ENCODE results near the gene SRGAP3. TPM values are rescaled to one million over a fixed set of nuclear protein-coding genes. Genes with fewer than 3 reads are reported as not detected.
A peak's percentile ranks its signal among the peaks of the same experiment; 100 is the strongest.

SRGAP3 gene
- polyA plus RNA-seq, 1 donor: 22.3 TPM

DNA sequence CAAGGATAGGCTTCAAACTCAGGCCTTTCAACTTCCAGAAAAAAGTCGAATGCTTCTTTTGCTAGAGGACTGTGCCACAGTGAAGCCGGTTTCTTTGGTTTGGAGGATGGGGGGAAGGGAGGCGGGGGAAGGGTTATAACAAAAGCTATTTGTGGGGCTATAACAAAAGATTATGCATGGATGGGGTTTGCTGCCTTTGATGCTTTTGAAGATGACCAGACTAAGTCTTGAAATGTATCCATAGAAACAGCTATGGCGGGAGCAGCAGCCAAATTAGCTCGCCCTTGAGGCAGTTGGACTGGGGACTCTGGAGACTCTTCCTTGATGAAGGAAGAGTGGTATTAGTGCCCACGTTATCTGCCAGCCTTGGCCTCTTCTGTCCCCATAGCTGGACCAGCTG lies 47.5 kb downstream of the SRGAP3 start:
- DNase-seq (ENCODE audit: low read depth): no peak

DNA sequence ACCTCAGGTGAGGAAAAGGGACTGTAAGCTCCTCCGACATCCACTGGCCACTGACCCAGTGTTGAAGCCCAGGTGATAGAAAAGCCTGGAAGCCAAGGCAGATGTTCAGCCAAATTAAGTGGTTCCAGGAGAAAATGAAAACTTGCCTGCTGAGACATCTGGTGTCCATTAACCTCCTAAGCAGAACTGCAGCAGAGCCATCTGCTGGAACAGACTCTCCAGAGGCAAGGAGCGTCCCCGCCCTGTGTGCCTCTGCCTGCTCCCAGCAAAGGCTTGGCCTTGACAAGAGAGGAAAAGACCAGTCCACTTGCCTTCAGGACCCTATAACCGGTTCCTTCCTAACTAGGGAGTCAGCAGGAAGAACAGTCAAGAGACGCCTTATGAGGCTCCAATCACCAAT lies 48.2 kb downstream of the SRGAP3 start:
- DNase-seq (ENCODE audit: low read depth): peak; percentile 70

DNA sequence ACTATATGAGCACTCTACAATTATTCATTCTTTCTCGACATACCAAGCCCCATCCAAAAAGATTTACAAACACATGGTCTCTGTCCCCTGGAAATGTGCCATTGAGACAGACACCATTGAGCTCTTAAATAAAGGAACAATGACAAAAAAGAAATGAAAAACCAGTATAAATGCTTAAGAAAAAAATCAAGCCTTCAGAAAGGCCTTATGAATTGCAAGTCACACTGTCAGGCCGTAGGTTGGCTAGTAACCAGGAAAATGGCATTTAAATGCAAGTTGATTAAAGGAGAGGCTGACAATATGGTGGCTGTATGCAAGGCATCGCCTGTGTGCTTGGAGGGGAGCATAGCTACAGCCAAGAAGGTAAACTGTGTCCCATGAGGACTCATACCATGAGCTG lies 49.7 kb downstream of the SRGAP3 start:
- no peak for DNase-seq (ENCODE audit: low read depth)

DNA sequence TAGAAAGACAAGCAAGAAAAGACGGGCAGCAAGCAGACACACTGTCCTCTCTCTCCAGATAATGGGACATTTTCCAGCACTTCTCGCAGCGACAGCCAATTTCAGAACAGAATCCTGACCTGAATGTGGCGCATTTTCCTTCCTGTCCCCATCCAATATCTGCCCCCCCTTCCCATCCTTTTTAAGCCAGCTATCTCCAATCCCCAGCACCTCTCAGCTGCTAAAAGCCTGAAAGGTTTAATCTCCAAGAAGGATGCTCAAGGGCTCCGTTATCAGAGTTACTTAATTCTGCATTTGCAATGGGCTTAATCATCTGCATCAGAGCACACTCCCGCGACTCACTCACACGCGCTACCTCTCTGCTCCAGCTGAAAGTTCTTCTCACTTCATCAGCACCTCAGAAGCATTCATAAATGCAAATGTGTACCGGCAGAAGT lies 50.5 kb downstream of the SRGAP3 start:
- no peak for DNase-seq (ENCODE audit: low read depth)

DNA sequence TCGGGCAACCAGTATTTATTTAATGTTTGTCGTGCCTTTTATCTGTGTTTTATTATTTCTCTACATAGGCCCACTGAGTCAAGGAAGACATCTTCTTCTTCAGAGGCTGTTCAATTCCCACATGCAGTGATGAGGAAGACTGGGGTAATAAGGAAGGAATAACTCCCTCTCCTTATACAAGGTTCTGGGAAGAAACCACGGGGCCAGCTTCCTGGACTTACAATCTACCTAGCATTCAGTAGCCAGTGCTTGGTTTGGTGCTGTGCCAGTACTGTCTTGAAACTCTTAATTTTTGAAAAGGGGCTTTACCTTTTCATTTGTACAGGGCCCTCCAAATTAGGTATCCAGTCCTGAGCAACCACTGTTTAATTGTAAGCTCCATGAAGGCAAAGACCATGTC lies 51.2 kb downstream of the SRGAP3 start:
- DNase-seq (ENCODE audit: low read depth): no peak

DNA sequence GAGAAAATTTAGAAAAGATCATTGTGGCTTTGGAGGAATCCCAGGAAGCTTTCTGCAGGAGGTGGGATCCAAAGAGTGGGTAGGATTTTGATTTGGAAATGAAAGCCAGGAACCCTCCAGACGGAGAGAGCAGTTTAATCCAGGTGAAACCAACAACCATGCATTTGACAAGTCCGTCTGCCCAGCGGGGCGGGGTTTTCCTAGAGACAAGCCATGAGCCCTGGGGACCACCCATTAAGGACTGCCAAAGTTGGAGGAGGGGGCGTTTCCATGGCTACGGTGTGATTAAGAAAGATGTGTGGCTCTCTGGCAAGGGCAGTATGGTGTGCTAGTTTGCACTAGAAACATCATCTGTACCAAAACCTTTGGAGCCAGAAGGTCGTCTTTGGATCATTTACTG lies 53.4 kb downstream of the SRGAP3 start:
- DNase-seq (ENCODE audit: low read depth): no peak

DNA sequence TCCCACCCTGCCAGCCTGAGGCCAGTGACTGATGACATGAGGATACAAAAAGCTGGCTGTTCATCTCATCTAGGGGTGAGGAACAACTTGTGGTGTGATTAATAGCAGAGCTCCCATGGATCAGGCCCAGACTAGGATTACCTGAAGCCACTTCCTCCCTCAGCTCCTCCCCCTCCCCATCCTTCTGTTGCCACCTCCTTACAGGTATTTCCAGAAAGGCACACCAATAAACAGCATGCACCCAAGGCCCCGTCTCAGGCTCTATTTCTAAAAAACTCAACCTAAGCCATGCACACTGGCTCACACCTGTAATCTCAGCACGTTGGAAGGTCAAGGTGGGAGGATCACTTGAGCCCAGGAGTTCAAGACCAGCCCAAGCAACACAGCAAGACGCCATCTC lies 54.1 kb downstream of the SRGAP3 start:
- no peak for DNase-seq (ENCODE audit: low read depth)

DNA sequence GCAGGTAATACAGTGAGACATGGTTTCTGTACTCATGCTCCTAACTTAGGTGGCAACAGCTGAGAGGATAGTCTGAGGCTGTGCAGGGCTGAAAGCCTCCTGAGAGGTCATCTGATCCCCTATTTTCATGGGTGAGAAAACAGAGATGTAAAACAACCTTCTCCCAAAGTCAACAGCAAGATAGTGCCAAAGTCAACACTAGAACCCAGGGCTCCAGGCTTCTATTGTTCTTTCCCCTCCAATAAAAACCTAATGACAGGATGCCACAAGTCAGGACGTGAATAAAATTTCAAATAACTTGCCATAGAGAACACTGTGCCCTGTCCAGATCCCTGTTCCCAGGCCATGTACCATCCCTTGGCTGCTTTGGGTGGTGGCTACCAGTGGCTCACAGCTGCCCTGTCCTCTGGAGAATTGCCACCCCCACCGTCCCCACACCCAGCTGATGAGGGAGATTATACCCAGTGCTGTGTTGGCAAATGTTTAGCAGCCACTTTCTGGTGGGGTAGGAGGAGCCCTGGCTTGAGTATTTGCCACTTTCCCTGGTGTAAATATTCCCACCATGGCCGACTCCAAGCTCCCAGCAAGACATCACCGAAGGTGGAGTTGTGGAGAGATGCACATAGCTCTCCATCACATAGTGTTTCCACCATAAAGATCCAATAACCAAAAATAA lies 54.8 kb downstream of the SRGAP3 start:
- DNase-seq (ENCODE audit: low read depth): no peak

DNA sequence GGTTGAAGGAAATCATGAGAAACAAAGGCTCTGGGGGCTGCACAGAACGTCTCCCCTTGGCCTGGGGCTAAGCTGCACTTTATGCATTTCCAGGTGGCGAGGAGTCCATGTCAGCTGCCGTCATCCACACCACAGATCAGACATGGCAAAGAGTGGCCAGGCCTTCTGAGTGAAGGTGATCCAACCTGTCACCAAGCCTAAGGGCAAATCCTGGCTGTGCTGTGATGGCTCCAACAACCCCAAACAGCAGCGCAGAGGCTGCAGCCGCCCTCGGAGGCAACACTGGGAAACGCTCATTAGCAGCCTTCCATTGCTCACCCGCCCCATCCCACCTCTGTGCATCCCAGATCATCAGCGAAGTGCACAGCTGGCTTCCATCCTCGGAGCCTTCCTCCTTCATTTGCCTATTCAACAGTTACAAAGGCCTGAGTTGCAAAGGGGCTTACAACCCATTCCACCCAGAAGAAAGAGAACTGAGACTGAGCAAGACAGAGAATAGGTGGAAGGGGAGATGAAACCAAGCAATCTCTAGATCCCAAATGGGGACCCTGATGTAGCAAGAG lies 55.7 kb downstream of the SRGAP3 start:
- DNase-seq (ENCODE audit: low read depth): no peak

DNA sequence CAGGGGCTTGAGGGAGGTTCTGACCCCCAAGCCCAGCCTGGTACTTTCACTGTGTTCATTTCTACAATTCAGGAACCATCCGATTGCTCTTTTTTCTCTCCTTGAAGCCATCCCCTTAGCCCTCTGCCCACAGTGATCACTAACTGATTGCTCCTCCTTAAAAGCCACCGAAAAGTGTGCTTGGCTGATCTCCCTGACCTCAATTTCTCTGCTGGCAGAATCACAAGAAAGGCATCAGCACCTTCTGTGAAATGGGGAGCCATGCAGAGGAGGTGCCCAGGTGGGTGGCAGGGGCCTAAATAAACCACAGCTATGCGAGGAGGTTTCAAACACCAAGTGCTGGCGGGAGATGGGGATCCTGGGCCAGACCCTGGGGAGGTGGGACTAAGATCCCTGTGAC lies 56.2 kb downstream of the SRGAP3 start:
- DNase-seq (ENCODE audit: low read depth): no peak

DNA sequence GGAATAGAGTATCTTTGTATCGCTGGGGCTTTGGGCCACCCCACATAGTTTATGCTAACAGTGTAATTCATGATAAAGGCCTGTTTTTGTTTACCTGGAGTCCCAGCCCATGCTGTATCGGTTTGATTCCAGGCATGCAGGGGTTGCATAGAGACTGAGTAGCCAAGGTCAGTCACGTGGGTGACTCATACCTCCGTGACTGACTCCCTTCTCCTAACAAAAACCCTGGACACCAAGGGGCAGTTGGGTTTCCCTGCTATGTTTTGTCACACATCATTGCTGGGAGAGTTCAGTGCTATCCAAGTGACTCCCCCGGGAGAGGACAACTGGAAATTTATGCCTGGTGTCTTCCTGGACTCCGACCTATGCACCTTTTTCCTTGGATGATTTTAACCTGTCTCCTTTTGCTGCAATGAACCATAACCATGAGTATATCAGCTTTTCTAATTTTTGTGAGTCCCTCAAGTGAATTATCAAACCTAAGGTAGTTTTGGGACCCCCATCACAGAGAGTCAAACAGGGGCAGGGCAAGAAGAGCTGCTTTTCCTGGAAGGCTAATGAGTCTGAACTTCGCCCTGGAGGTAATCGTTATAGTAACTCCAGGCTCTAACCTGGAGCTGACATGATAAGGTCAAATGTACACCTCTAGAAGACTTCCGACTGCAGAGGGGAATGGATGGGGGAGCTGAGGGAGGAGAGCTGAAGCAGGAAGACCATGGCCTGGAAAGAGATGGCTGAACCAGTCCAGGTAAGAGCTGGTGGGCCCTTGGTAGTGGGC lies 57.0 kb downstream of the SRGAP3 start:
- DNase-seq (ENCODE audit: low read depth): no peak

DNA sequence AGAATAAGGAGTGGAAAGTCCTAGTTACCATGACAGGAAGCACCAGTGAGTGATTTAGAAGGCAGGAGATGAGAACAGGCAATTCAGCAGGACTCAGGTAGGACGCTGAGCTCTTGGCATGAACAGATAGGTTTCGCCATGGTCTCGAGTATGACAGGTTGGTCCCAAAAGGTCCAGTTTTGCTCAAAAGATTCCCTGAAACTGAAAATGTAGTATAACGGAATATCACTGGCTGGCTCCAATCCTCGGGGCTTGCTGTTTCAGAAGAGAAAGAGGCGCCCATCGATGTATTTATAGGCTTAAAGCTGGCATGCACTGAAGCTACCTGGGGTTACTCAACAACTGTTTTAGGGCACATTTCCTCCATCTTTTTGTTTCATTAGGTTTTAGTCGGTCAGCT lies 59.2 kb downstream of the SRGAP3 start:
- no peak for DNase-seq (ENCODE audit: low read depth)

DNA sequence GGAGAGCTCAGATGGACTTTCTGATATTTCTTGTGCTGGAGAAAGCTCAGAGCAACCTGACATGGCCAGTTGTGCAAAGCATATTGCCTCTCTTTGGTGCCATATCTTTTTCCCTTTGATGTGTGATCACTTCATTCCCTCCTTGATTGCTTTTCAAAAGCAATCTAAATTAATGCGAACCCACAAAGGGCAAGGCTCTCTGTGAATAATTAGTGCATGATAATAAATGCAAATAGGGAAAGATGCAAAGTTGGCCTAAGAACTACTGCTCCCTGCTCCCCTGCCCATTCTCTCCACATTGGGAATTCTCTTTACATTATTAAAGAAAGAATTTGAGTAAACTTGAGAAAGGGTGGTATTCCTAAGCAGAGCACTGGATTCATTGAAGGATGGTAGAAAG lies 60.9 kb downstream of the SRGAP3 start:
- DNase-seq (ENCODE audit: low read depth): no peak

DNA sequence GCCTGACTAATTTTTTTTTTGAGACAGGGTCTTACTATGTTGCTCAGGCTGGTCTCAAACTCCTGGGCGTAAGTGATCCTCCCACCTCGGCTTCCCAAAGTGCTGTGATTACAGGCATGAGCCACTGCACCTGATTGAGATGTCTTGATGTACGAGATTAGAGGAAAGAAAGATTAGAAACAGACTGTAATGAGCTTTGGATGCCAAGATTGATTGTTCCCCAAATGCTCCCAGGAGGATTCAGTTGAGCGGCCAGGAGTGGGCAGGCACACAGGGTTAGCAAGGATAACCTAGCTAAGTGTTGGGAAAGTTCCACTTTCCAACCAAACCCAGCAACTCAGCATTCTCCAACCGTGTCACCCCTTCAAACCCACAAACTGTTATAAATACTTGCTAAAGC lies 63.7 kb downstream of the SRGAP3 start:
- DNase-seq (ENCODE audit: low read depth): no peak

DNA sequence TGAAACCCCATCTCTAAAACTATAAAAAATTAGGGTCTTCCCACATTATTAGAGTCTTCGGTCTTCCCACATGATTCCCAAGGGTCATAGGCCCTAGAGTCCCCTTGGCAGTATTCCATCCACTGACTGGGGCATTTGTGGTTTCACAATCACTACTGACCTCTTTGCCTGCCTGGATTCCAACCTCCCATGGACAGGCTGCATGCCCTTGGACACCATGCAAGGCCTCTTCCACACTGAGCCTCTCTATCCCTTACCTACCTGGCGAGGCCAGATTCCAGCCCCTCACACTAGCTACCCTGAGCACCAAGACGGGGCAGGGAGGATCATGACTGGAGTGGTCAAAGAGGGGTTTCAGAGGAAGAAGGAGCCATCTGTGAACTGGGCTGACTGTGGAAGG lies 64.4 kb downstream of the SRGAP3 start:
- no peak for DNase-seq (ENCODE audit: low read depth)

DNA sequence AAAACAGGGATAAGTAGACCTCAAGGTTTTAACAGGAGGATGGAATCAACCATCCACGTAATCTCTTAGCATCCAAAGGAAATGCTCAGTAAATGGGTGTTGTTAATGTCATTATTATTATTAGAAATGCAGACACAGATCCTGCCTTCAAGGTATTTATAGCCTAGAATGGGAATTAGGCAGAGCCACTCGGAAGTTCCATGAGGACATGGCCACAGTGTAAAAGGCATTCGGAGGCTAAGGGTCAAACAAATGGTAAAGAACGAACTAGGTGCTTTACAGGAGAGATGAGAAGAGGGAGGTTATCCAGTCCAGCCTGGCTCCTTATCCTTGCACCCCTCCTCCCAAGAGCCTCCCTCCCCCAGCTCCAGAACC lies 65.0 kb downstream of the SRGAP3 start:
- no peak for DNase-seq (ENCODE audit: low read depth)

DNA sequence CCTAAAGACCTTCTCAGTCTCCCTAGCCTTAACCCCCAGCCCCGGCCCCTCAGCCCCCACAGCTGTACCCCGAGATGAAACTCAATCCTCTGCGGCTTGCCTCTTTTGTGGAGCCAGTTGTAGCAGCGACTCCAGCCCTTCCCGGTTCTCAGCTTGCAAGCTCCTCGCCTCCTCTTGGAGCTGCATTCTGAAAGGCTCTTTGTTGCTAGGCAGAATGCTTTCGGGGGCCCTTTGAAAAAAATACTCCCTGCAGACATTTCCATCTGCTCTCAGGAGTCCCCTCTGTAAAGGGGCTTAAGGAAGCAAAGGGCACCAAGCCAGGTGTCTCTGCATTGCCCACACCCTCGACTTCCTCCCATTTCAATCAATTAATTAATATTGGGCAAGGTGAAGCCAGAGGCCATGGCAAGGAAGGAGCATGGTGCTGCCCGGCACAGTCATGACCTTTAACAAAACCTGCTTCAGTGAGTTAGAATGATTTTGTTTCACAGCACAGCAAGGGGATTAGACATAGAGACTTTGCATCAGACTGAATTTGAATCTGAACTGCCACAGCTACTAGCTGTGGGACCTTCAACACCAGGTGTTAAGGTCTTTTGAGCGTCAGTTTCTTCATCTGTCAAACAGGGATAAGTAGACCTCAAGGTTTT lies 65.5 kb downstream of the SRGAP3 start:
- no peak for DNase-seq (ENCODE audit: low read depth)

DNA sequence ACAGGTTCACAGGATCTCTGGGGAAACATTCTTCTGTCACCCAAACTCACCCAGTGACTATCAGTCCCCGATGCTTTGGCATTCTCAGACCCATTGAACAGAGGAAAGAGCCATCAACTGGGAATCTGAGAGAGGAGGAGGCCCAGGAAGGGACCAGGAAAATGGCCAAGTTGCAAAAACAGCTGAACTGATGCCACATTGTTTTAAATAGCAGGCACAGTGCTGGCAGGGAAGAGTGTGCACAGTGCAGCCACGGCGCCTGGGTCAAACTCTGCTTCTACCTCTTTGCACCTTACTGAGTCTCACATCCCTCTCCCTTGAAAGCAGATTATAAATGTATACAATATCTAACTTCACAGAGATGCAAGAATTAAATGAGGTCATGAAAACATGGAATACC lies 66.4 kb downstream of the SRGAP3 start:
- DNase-seq (ENCODE audit: low read depth): no peak

DNA sequence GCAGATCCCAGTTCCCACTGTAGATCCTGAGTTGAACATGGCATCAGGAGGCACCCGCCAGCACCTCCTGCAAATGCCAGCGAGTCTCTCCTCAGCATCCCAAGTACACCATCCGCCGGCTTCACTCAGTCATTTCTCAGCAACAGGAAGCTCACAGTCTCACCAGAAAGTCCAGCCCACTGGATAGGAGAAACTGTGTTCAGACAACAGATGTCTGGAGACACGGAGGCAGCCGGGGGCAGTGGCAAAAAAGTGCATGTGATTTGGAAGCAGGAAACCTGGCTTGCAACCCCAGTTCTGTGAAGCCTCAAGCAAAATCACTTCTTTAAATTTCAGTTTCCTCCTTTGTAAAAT lies 68.7 kb downstream of the SRGAP3 start:
- DNase-seq (ENCODE audit: low read depth): no peak

DNA sequence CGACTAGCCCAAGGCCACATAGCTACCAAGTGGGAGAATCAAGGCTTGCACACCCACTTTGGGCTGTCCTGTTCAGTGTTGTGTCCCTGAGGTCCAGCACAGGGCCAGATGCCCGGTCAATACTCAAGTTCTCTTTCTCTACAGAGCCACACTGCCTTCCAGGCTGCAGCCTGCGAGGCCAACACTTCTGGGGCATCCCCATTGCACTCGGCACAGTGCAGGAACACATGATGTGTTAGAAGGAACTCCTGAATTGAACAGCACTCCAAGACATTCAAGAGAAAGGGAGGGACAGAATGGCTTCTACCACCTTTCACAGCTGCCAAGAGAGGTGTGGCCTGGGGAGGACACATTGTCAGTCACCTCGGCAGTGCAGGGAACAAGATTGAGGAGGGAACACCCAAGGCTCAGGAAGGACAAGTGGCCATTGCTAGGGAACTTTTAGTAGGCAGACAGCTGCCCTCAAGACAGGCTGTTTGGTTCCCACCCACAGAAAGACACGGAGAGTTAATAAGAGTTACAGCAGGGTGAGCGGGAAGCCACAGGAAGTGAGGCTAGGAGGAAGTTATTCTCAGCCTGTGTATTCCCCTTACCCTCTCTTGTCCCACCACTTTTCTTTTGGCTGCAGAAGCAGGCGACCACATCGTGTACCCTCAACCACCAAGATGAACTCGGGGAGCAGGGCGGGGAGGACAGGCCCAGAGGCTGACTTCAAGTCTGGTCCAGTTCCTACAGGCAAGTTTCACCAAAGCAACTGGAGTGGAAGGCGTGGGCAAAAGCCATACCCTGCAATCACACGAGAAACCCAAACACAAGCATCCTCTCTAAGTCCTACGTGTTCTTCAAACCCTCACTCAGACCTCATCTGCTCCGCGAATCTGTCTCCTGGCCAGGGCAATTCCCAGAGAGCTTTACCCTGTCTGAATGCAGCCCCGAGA lies 69.4 kb downstream of the SRGAP3 start:
- DNase-seq (ENCODE audit: low read depth): no peak

DNA sequence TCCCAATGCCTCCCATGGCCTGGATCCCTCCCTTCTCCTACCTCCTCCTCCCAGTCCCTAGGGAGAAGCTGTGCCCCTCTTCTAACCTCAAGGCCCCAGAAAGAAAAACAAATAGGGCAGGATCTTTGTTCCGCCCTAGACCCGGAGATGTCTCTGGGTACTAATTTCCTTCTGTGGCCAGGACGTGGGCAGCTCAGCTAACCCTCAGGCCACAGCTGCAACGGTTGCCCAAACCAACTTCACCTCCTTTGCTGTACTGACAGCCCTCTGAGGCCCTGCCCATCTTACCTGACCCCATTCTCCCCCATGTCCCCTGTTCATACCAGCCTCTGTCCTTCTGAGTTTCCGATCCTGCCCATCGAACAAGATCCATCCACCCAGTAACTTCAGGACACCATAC lies 70.7 kb downstream of the SRGAP3 start:
- DNase-seq (ENCODE audit: low read depth): no peak

DNA sequence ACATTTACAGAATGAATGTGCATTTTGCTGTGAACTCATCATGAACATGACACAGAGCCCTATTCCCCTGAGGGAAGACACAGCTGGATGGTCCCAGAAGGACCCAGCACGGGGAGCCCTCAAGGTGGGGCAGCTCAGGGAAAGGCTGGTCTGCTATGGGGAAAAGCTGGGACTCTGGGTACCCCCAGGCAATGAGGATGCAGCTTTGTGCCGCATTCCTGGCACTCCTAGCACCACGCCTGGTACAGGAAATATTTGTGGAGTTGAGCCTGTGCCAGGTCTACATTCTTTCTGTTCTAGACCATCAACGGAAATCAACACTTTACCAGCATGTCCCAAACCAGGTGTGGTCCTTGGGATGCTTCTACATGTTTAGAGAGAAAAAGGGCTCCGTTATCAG lies 74.0 kb downstream of the SRGAP3 start:
- DNase-seq (ENCODE audit: low read depth): no peak
